T-cell (primary cell): Measurements from ENCODE around the gene CC2D1B. TPM values are rescaled to one million over a fixed set of nuclear protein-coding genes. Genes with fewer than 3 reads are reported as not detected.

Source experiments
- ATAC-seq, 4 experiments: fragments of 200-7000 bp in 3 of 4; fragments of 150-1000 bp in 1 of 4; cut with Tn5 transposase; replicated peaks in 1 of 4; 1 replicate in 3 of 4; 2 replicates in 1 of 4; pipeline ENCODE4 v1.10.0; 2021; ENCODE audit warnings: moderate library complexity in 3 of 4, mild to moderate bottlenecking in 2 of 4, moderate number of reproducible peaks in 1 of 4
- CTCF ChIA-PET, 2 donors: fragments of 300-600 bp; sonication (Branson Sonifier 250); formaldehyde crosslinking; loops; one replicate each; lab custom pipeline; 2022; ENCODE audit warnings: antibody characterized with exemption in 2 of 2; lab: Charles Lee
- POLR2A ChIA-PET, 2 donors: fragments of 300-600 bp; sonication (Branson Sonifier 250); formaldehyde crosslinking; loops; one replicate each; lab custom pipeline; 2022; ENCODE audit warnings: antibody characterized with exemption in 2 of 2; lab: Charles Lee
- DNase-seq, 35 experiments: peaks; one replicate each; pipeline versions ENCODE4 v3.0.0 to v3.0.0-alpha.2; 2013 to 2023
- H3K27ac ChIP-seq: one replicate; pipeline ENCODE4 v1.5.1; 2013; ENCODE audit warnings: low read length
- H3K27me3 ChIP-seq, 2 experiments: replicated peaks in 1 of 2; 1 replicate in 1 of 2; 2 replicates in 1 of 2; pipeline versions ENCODE4 v1.6.1 to v1.7.0; 2013; ENCODE audit warnings: low read length in 1 of 2, mixed read lengths in 1 of 2; ENCODE audit not compliant: control insufficient read depth in 2 of 2, insufficient read depth in 2 of 2; ENCODE audit errors: extremely low read depth in 1 of 2
- H3K36me3 ChIP-seq, 2 donors: 1 replicate in 1 of 2; 2 replicates in 1 of 2; pipeline versions ENCODE4 v1.6.1 to v1.7.0; 2013; ENCODE audit warnings: low read length in 1 of 2; ENCODE audit not compliant: control insufficient read depth in 2 of 2, insufficient read depth in 1 of 2; ENCODE audit errors: extremely low read depth in 1 of 2
- H3K4me1 ChIP-seq, 2 experiments: 1 replicate in 1 of 2; 2 replicates in 1 of 2; pipeline versions ENCODE4 v1.6.1 to v1.7.0; 2013; ENCODE audit warnings: low read length in 2 of 2, mixed read lengths in 1 of 2; ENCODE audit not compliant: insufficient read depth in 2 of 2, control insufficient read depth in 1 of 2; ENCODE audit errors: extremely low read depth in 1 of 2
- H3K4me3 ChIP-seq, 2 donors: 1 replicate in 1 of 2; 2 replicates in 1 of 2; pipeline versions ENCODE4 v1.5.1 to v1.7.0; 2013; ENCODE audit warnings: mild to moderate bottlenecking in 2 of 2, low read length in 1 of 2, moderate library complexity in 1 of 2; ENCODE audit not compliant: control insufficient read depth in 1 of 2; ENCODE audit errors: extremely low read depth in 1 of 2
- H3K9me3 ChIP-seq: 2 replicates; pipeline ENCODE4 v1.7.0; 2013
- H3K27ac Mint-ChIP-seq, 2 donors: one replicate each; pipeline ENCODE4 v1.8.0; 2020 to 2021; ENCODE audit warnings: mild to moderate bottlenecking in 2 of 2, mixed read lengths in 2 of 2
- H3K27me3 Mint-ChIP-seq, 2 donors: one replicate each; pipeline ENCODE4 v1.8.0; 2021 to 2022; ENCODE audit warnings: mixed read lengths in 2 of 2
- H3K36me3 Mint-ChIP-seq: one replicate; pipeline ENCODE4 v1.8.0; 2021; ENCODE audit warnings: mixed read lengths
- H3K4me1 Mint-ChIP-seq, 3 donors: one replicate each; pipeline ENCODE4 v1.8.0; 2020 to 2022; ENCODE audit warnings: mixed read lengths in 3 of 3, mild to moderate bottlenecking in 1 of 3
- H3K4me3 Mint-ChIP-seq, 3 donors: one replicate each; pipeline ENCODE4 v1.8.0; 2020 to 2022; ENCODE audit warnings: mild to moderate bottlenecking in 3 of 3, mixed read lengths in 3 of 3, moderate library complexity in 3 of 3
- H3K9me3 Mint-ChIP-seq, 3 donors: one replicate each; pipeline ENCODE4 v1.8.0; 2020 to 2022; ENCODE audit warnings: mixed read lengths in 3 of 3
- WGBS: methylation state at CpG from one replicate; pipeline ENCODE4 v1.1.5; 2013; ENCODE audit warnings: missing lambda C conversion rate; ENCODE audit not compliant: insufficient coverage; 5-methylcytosine and 5-hydroxymethylcytosine counted together
- total RNA-seq, 35 experiments: library from RNA in 6 of 35; stranded (reverse) in 6 of 35; fragments of 120-200 nt in 1 of 35; gene quantifications; one replicate each; pipeline versions ENCODE4 v1.2.1 to v1.2.4 and lab custom pipeline; 2013 to 2026

CC2D1B gene
- total RNA-seq, 5 donors from 2014 or later (not counting 1 experiment from before 2014, with no cell fraction given): 59.7 to 87.3 (median 83.6) TPM

- peaks cover 1 to 24% of the 10 kb centered on the region in 2 donors for H3K36me3 ChIP-seq
- no peaks in the 10 kb centered on the region for H3K27me3 ChIP-seq
- ATAC-seq: no peak
- WGBS: 0% methylated on average over 2 of the region's 8 CpGs
- CTCF ChIA-PET: interaction anchor here (0.7 to 1.7 kb wide), 4 partner anchors 38 to 70 kb away, joined by 3 to 8 read pairs (median 4); partner anchors contain the start of genes ORC1 (in 1 of the 2) and PRPF38A (in 1 of the 2)
- no peaks in the 10 kb centered on the region for H3K9me3 ChIP-seq
- peak overlapping the region; percentile 44 for H3K27ac ChIP-seq
- H3K27me3 Mint-ChIP-seq: no peaks in the 10 kb centered on the region
- peak overlapping the region; percentile 93 to 96 (median 93) for H3K4me3 Mint-ChIP-seq
- peaks cover 39 to 56% (median 56%) of the 10 kb centered on the region in 3 donors for H3K4me1 Mint-ChIP-seq
- peak overlapping the region in 1 of 2 donors; percentile 78 for H3K4me3 ChIP-seq
- H3K9me3 Mint-ChIP-seq: no peaks in the 10 kb centered on the region
- H3K4me1 ChIP-seq: peaks cover 18 to 57% of the 10 kb centered on the region in 2 experiments
- peak overlapping the region; percentile 85 to 89 for H3K27ac Mint-ChIP-seq
- DNase-seq: no peak
- H3K36me3 Mint-ChIP-seq: peaks cover 10% of the 10 kb centered on the region
- POLR2A ChIA-PET: interaction anchor here in 1 of 2 donors (0.6 kb wide), 1 partner anchor 318 kb away, joined by 3 read pairs; no protein-coding TSS in a partner anchor
These were observed 467 bp upstream of the CC2D1B start for GRCh38 chr1:52366517-52366827.

GRCh38 chr1:52365071-52365745 is 797 bp downstream of the CC2D1B start:
- WGBS: 11% methylated on average over 21 of the region's 22 CpGs
- peak overlapping the region; percentile 74 to 78 for H3K4me3 ChIP-seq
- H3K27ac Mint-ChIP-seq: peak overlapping the region; percentile 93 to 94
- no peak for ATAC-seq
- H3K27me3 ChIP-seq: no peaks in the 10 kb centered on the region
- ChIA-PET POLR2A (interaction anchor here (0.6 to 0.9 kb wide), 2 partner anchors 9 to 39 kb away, joined by 3 to 4 read pairs; partner anchors contain the start of genes ORC1 (in 1 of the 2) and PRPF38A (in 1 of the 2)), CTCF (interaction anchor here in 1 of 2 donors (1.2 kb wide), 1 partner anchor 39 kb away, joined by 5 read pairs; the partner anchor contains the start of genes ORC1 and PRPF38A)
- H3K27me3 Mint-ChIP-seq: no peaks in the 10 kb centered on the region
- DNase-seq: peak in 4 of 35 experiments; percentile 7 to 26 (median 13)
- H3K4me1 Mint-ChIP-seq: peaks cover 39 to 57% (median 56%) of the 10 kb centered on the region in 3 donors
- H3K9me3 ChIP-seq: no peaks in the 10 kb centered on the region
- H3K36me3 Mint-ChIP-seq: peaks cover 19% of the 10 kb centered on the region
- peaks cover 18 to 57% of the 10 kb centered on the region in 2 experiments for H3K4me1 ChIP-seq
- peak overlapping the region; percentile 80 for H3K27ac ChIP-seq
- H3K4me3 Mint-ChIP-seq: peak overlapping the region; percentile 93 to 96 (median 93)
- H3K36me3 ChIP-seq: peaks cover 12 to 36% of the 10 kb centered on the region in 2 donors
- H3K9me3 Mint-ChIP-seq: no peaks in the 10 kb centered on the region

GRCh38 chr1:52364235-52364839 is 1.7 kb downstream of the CC2D1B start:
- Mint-ChIP-seq H3K36me3 (peaks cover 24% of the 10 kb centered on the region), H3K27ac (peak overlapping the region; percentile 74 to 93), H3K4me3 (peak overlapping the region; percentile 93 to 96 (median 93)), H3K27me3 (no peaks in the 10 kb centered on the region), H3K4me1 (peaks cover 39 to 56% (median 55%) of the 10 kb centered on the region in 3 donors), H3K9me3 (no peaks in the 10 kb centered on the region)
- Histone ChIP-seq H3K9me3 (no peaks in the 10 kb centered on the region), H3K27me3 (no peaks in the 10 kb centered on the region), H3K4me1 (peaks cover 18 to 57% of the 10 kb centered on the region in 2 experiments), H3K4me3 (peak overlapping the region in 1 of 2 donors; percentile 78), H3K27ac (peak overlapping the region; percentile 80), H3K36me3 (peaks cover 19 to 45% of the 10 kb centered on the region in 2 donors)
- 100% methylated on average over 1 of the region's 5 CpGs for WGBS
- CTCF ChIA-PET: interaction anchor here in 1 of 2 donors (1.2 kb wide), 1 partner anchor 40 kb away, joined by 5 read pairs; the partner anchor contains the start of genes ORC1 and PRPF38A
- ATAC-seq (no peak), DNase-seq (peak in 2 of 35 experiments; percentile 14 to 21)
- POLR2A ChIA-PET: interaction anchor here (0.7 to 0.9 kb wide), 2 partner anchors 40 to 1707 kb away, joined by 3 read pairs; partner anchors contain the start of genes ORC1 (in 1 of the 2) and PRPF38A (in 1 of the 2)

GRCh38 chr1:52360595-52360968 is 5.4 kb downstream of the CC2D1B start:
- WGBS: 99% methylated on average over 7 of the region's 7 CpGs
- Histone ChIP-seq H3K36me3 (peaks cover 41 to 83% of the 10 kb centered on the region in 2 donors), H3K27ac (no peak overlapping the region), H3K9me3 (no peaks in the 10 kb centered on the region), H3K27me3 (no peaks in the 10 kb centered on the region), H3K4me1 (peaks cover 7 to 35% of the 10 kb centered on the region in 2 experiments), H3K4me3 (no peak overlapping the region)
- Mint-ChIP-seq H3K4me1 (peaks cover 25 to 32% (median 30%) of the 10 kb centered on the region in 3 donors), H3K36me3 (peaks cover 53% of the 10 kb centered on the region), H3K9me3 (no peaks in the 10 kb centered on the region), H3K27ac (no peak overlapping the region), H3K27me3 (no peaks in the 10 kb centered on the region), H3K4me3 (no peak overlapping the region)
- POLR2A ChIA-PET: no interaction called here
- DNase-seq: no peak
- CTCF ChIA-PET: no interaction called here
- no peak for ATAC-seq

GRCh38 chr1:52359676-52360594 is 6.1 kb downstream of the CC2D1B start:
- H3K9me3 Mint-ChIP-seq: no peaks in the 10 kb centered on the region
- H3K27me3 Mint-ChIP-seq: no peaks in the 10 kb centered on the region
- H3K36me3 Mint-ChIP-seq: peaks cover 60% of the 10 kb centered on the region
- ATAC-seq (no peak), DNase-seq (no peak)
- peaks cover 18 to 26% (median 23%) of the 10 kb centered on the region in 3 donors for H3K4me1 Mint-ChIP-seq
- H3K27ac Mint-ChIP-seq: no peak overlapping the region
- Histone ChIP-seq H3K4me1 (peaks cover 4 to 30% of the 10 kb centered on the region in 2 experiments), H3K27ac (no peak overlapping the region), H3K4me3 (no peak overlapping the region), H3K36me3 (peaks cover 47 to 89% of the 10 kb centered on the region in 2 donors), H3K9me3 (no peaks in the 10 kb centered on the region), H3K27me3 (no peaks in the 10 kb centered on the region)
- CTCF ChIA-PET: no interaction called here
- 97% methylated on average over 20 of the region's 24 CpGs for WGBS
- POLR2A ChIA-PET: no interaction called here
- H3K4me3 Mint-ChIP-seq: no peak overlapping the region
